GM12891 (cell line): ENCODE measurements around the gene CWF19L2. TPM values are rescaled to one million over a fixed set of nuclear protein-coding genes. Genes with fewer than 3 reads are reported as not detected.
"Not testable (repeated sequence)": the region's sequence is repeated elsewhere in the genome, so short reads cannot be mapped to it uniquely, and the experiment has no call there.

Experiments
- DNase-seq: peaks from one replicate; pipeline ENCODE4 v3.0.0; 2011; ENCODE audit warnings: low spot score; ENCODE audit not compliant: insufficient read length
- FAIRE-seq: peaks from 2 replicates; lab custom pipeline; 2011; peaks lifted over from hg19 to GRCh38; lab: Jason Lieb, UNC
- PAX5 ChIP-seq: IDR thresholded peaks from 2 replicates; pipeline ENCODE4 v1.6.1; 2011; ENCODE audit warnings: low read length, moderate library complexity, mild to moderate bottlenecking; ENCODE audit not compliant: insufficient read depth, severe bottlenecking
- POLR2A ChIP-seq: IDR thresholded peaks from 2 replicates; pipeline ENCODE4 v1.6.1; 2011; ENCODE audit warnings: low read depth, low read length, control low read depth
- POLR2AphosphoS5 ChIP-seq: IDR thresholded peaks from 2 replicates; pipeline ENCODE4 v1.6.1; 2011; ENCODE audit warnings: low read depth, low read length, control low read depth
- POU2F2 ChIP-seq: IDR thresholded peaks from 2 replicates; pipeline ENCODE4 v1.6.1; 2011; ENCODE audit warnings: low read depth, mild to moderate bottlenecking, control low read depth, low read length, moderate library complexity
- SPI1 ChIP-seq: IDR thresholded peaks from 2 replicates; pipeline ENCODE4 v1.6.1; 2011; ENCODE audit warnings: low read depth, low read length, control low read depth
- TAF1 ChIP-seq: IDR thresholded peaks from 2 replicates; pipeline ENCODE4 v1.6.1; 2011; ENCODE audit warnings: low read depth, low read length, control low read depth
- polyA plus RNA-seq: library from polyadenylated mRNA; unstranded; fragments of >200 nt; gene quantifications from one replicate; pipeline ENCODE4 v1.2.1, GENCODE V29; 2012; ENCODE audit warnings: low read depth, missing spikeins, inconsistent platforms; ENCODE audit not compliant: missing spikeins

Gene CWF19L2
- polyA plus RNA-seq, result 5.6 TPM

GRCh38 chr11:107457558-107458271, at the start of gene CWF19L2:
Gene CWF19L2, minus strand, starts transcription at chr11:107457825. Its CDS starts 9 bp downstream, at chr11:107457816.
- DNase-seq, result peak; percentile 46
- TF ChIP-seq POLR2A, result peak; percentile 87
- peak; percentile 75; the same call in 1 of the 2 replicates for TF ChIP-seq POLR2AphosphoS5
- no peak for TF ChIP-seq POU2F2
- TF ChIP-seq PAX5, result no peak
- TF ChIP-seq SPI1, result 0 out of 2 replicates have a peak, but pooled peaks have one; percentile 5
- TF ChIP-seq TAF1, result peak; percentile 93
- FAIRE-seq, result peak; percentile 97

- FAIRE-seq (no peak), DNase-seq (no peak)
These were observed 48.1 kb upstream of the CWF19L2 start for GRCh38 chr11:107505647-107506225.

GRCh38 chr11:107504981-107505380, 47.4 kb upstream of the CWF19L2 start:
- FAIRE-seq, result no peak
- TF ChIP-seq TAF1 (no peak), POLR2AphosphoS5 (no peak), SPI1 (no peak), PAX5 (no peak), POLR2A (no peak), POU2F2 (no peak)

More at GRCh38 chr11:107505647-107506225, 48.1 kb upstream of the CWF19L2 start:
- TF ChIP-seq PAX5 (no peak), POU2F2 (no peak), POLR2AphosphoS5 (no peak), SPI1 (no peak), POLR2A (no peak)

GRCh38 chr11:107501713-107502112, 44.1 kb upstream of the CWF19L2 start:
- DNase-seq (no peak), FAIRE-seq (no peak)
- TF ChIP-seq SPI1, result no peak
- TF ChIP-seq POLR2AphosphoS5, result no peak
- TF ChIP-seq POU2F2, result no peak
- TF ChIP-seq PAX5, result no peak
- no peak for TF ChIP-seq TAF1
- TF ChIP-seq POLR2A, result no peak

More at GRCh38 chr11:107504981-107505380, 47.4 kb upstream of the CWF19L2 start:
- DNase-seq, result no peak

- not testable (repeated sequence) for FAIRE-seq, DNase-seq
These were observed 39.7 kb upstream of the CWF19L2 start for GRCh38 chr11:107497371-107497770.

- no peak for TF ChIP-seq TAF1
- no peak for TF ChIP-seq SPI1
- no peak for TF ChIP-seq POLR2AphosphoS5
- no peak for TF ChIP-seq POLR2A
- TF ChIP-seq PAX5, result no peak
- no peak for TF ChIP-seq POU2F2
- FAIRE-seq, result no peak
- DNase-seq, result no peak
These were observed 38.4 kb upstream of the CWF19L2 start for GRCh38 chr11:107496011-107496410.

- DNase-seq (no peak), FAIRE-seq (no peak)
- TF ChIP-seq TAF1 (no peak), POU2F2 (no peak), PAX5 (no peak), POLR2AphosphoS5 (no peak), SPI1 (no peak), POLR2A (no peak)
These were observed 36.4 kb upstream of the CWF19L2 start for GRCh38 chr11:107494055-107494454.

- DNase-seq (no peak), FAIRE-seq (no peak)
- TF ChIP-seq POU2F2 (no peak), TAF1 (no peak)
These were observed 35.5 kb upstream of the CWF19L2 start for GRCh38 chr11:107493117-107493516.

GRCh38 chr11:107490836-107491235, 33.2 kb upstream of the CWF19L2 start:
- TF ChIP-seq TAF1 (no peak), PAX5 (no peak), POLR2AphosphoS5 (no peak), POLR2A (no peak), SPI1 (no peak), POU2F2 (no peak)
- FAIRE-seq (no peak), DNase-seq (no peak)

- no peak for FAIRE-seq
- TF ChIP-seq POU2F2 (no peak), POLR2A (no peak), POLR2AphosphoS5 (no peak), SPI1 (no peak), PAX5 (no peak), TAF1 (no peak)
- no peak for DNase-seq
These were observed 24.6 kb upstream of the CWF19L2 start for GRCh38 chr11:107482234-107482633.
